H1 (cell line): Measurements from ENCODE around the gene HS3ST1. TPM values are rescaled to one million over a fixed set of nuclear protein-coding genes. Genes with fewer than 3 reads are reported as not detected.

Experiments
- CTCF ChIA-PET: fragments of 300-600 bp; sonication (Branson Sonifier 250); formaldehyde crosslinking; loops from one replicate; lab custom pipeline; 2021; ENCODE audit not compliant: partially characterized antibody; lab: Charles Lee
- POLR2A ChIA-PET: fragments of 300-600 bp; sonication (Branson Sonifier 250); formaldehyde crosslinking; loops from one replicate; lab custom pipeline; 2021; ENCODE audit warnings: inconsistent platforms; ENCODE audit not compliant: partially characterized antibody; lab: Charles Lee
- DNase-seq, 2 experiments: peaks; one replicate each; pipeline versions ENCODE4 v3.0.0 to v3.0.0-alpha.2; 2010 to 2022; ENCODE audit warnings: low spot score in 2 of 2, low read depth in 1 of 2, mixed read lengths in 1 of 2
- FAIRE-seq: peaks from 2 replicates; lab custom pipeline; 2011; peaks lifted over from hg19 to GRCh38; lab: Jason Lieb, UNC
- H2AFZ ChIP-seq: 2 replicates; pipeline ENCODE4 v1.8.1; 2012; ENCODE audit warnings: low read length, inconsistent platforms
- H2AK5ac ChIP-seq: 2 replicates; pipeline ENCODE4 v1.6.1; 2013; ENCODE audit warnings: low read depth, low read length
- H2BK120ac ChIP-seq: replicated peaks from 2 replicates; pipeline ENCODE3; 2013; ENCODE audit warnings: low read depth, low read length, inconsistent platforms
- H2BK12ac ChIP-seq: 2 replicates; pipeline ENCODE4 v1.6.1; 2013; ENCODE audit warnings: low read depth, low read length
- H2BK15ac ChIP-seq: 2 replicates; pipeline ENCODE4 v1.6.1; 2013; ENCODE audit warnings: low read length
- H2BK20ac ChIP-seq: 2 replicates; pipeline ENCODE4 v1.6.1; 2013; ENCODE audit warnings: low read length
- H2BK5ac ChIP-seq: 2 replicates; pipeline ENCODE4 v1.6.1; 2013; ENCODE audit warnings: low read depth, low read length
- H3K14ac ChIP-seq: 2 replicates; pipeline ENCODE4 v1.6.1; 2013; ENCODE audit warnings: inconsistent platforms; ENCODE audit not compliant: insufficient read length
- H3K18ac ChIP-seq: 2 replicates; pipeline ENCODE4 v1.6.1; 2013; ENCODE audit warnings: low read length; ENCODE audit errors: extremely low read depth
- H3K23ac ChIP-seq: 2 replicates; pipeline ENCODE4 v1.6.1; 2013; ENCODE audit warnings: inconsistent platforms; ENCODE audit not compliant: insufficient read length
- H3K23me2 ChIP-seq: 2 replicates; pipeline ENCODE4 v1.6.1; 2013; ENCODE audit warnings: low read depth, low read length
- H3K27ac ChIP-seq: 2 replicates; pipeline ENCODE4 v1.6.1; 2011; ENCODE audit warnings: low read depth, low read length, inconsistent platforms
- H3K27me3 ChIP-seq, 4 experiments: replicated peaks in 1 of 4; 1 replicate in 1 of 4; 2 replicates in 3 of 4; pipeline versions ENCODE4 v1.6.1 to v1.8.1; 2011 to 2013; ENCODE audit warnings: low read length in 3 of 4, mild to moderate bottlenecking in 3 of 4, inconsistent platforms in 2 of 4, mixed read lengths in 2 of 4, moderate library complexity in 1 of 4; ENCODE audit not compliant: control insufficient read depth in 3 of 4, insufficient read depth in 3 of 4; ENCODE audit errors: extremely low read depth in 1 of 4
- H3K36me3 ChIP-seq, 4 experiments: 2 replicates each; pipeline versions ENCODE4 v1.6.1 to v1.8.1; 2011 to 2013; ENCODE audit warnings: mild to moderate bottlenecking in 4 of 4, low read length in 3 of 4, moderate library complexity in 2 of 4, control low read depth in 1 of 4, inconsistent platforms in 1 of 4; ENCODE audit not compliant: insufficient read depth in 4 of 4, control insufficient read depth in 2 of 4
- H3K4ac ChIP-seq: replicated peaks from 2 replicates; pipeline ENCODE3; 2013; ENCODE audit warnings: low read length, low read depth, mixed read lengths, inconsistent platforms; ENCODE audit not compliant: insufficient read length
- H3K4me1 ChIP-seq, 4 experiments: replicated peaks in 1 of 4; 1 replicate in 1 of 4; 2 replicates in 3 of 4; pipeline versions ENCODE4 v1.6.1 to v1.8.1; 2011 to 2013; ENCODE audit warnings: low read length in 3 of 4, inconsistent platforms in 2 of 4, mixed read lengths in 1 of 4; ENCODE audit not compliant: insufficient read depth in 4 of 4, control insufficient read depth in 3 of 4
- H3K4me2 ChIP-seq, 2 experiments: 2 replicates each; pipeline versions ENCODE4 v1.6.1 to v1.8.1; 2011 to 2013; ENCODE audit warnings: low read depth in 2 of 2, low read length in 2 of 2, control low read depth in 1 of 2, inconsistent platforms in 1 of 2, mild to moderate bottlenecking in 1 of 2; ENCODE audit not compliant: insufficient read depth in 1 of 2
- H3K4me3 ChIP-seq, 4 experiments: fragments of 200-600, 300-600 bp in 1 of 4; sonication (generic), shearing (Covaris generic), sonication (Bioruptor Twin) in 1 of 4; 2 replicates each; pipeline versions ENCODE4 v1.5.1 to v1.8.1; 2011 to 2016; ENCODE audit warnings: low read length in 4 of 4, low read depth in 3 of 4, control low read depth in 2 of 4, inconsistent platforms in 2 of 4, mild to moderate bottlenecking in 2 of 4, mixed read lengths in 1 of 4, moderate library complexity in 1 of 4; ENCODE audit not compliant: insufficient read depth in 2 of 4; ENCODE audit errors: extremely low read depth in 1 of 4
- H3K56ac ChIP-seq: replicated peaks from 2 replicates; pipeline ENCODE3; 2013; ENCODE audit warnings: low read depth, mild to moderate bottlenecking, mixed read lengths, low read length, inconsistent platforms; ENCODE audit not compliant: insufficient read length
- H3K79me1 ChIP-seq: 2 replicates; pipeline ENCODE4 v1.6.1; 2013; ENCODE audit warnings: low read depth, low read length, control low read depth
- H3K79me2 ChIP-seq, 2 experiments: 2 replicates each; pipeline versions ENCODE4 v1.6.1 to v1.8.1; 2012 to 2013; ENCODE audit warnings: low read length in 2 of 2, mild to moderate bottlenecking in 2 of 2, inconsistent platforms in 1 of 2; ENCODE audit not compliant: insufficient read depth in 2 of 2, control insufficient read depth in 1 of 2
- H3K9ac ChIP-seq, 4 experiments: replicated peaks in 1 of 4; 1 replicate in 1 of 4; 2 replicates in 3 of 4; pipeline versions ENCODE4 v1.6.1 to v1.8.1; 2011 to 2013; ENCODE audit warnings: low read depth in 3 of 4, low read length in 3 of 4, control low read depth in 2 of 4, mild to moderate bottlenecking in 2 of 4, moderate library complexity in 2 of 4, inconsistent platforms in 1 of 4; ENCODE audit errors: extremely low read depth in 1 of 4
- H3K9me3 ChIP-seq, 2 experiments: 2 replicates each; pipeline versions ENCODE4 v1.6.1 to v1.8.1; 2012 to 2013; ENCODE audit warnings: mild to moderate bottlenecking in 2 of 2, moderate library complexity in 2 of 2, control low read depth in 1 of 2, inconsistent platforms in 1 of 2, low read depth in 1 of 2, low read length in 1 of 2, mixed read lengths in 1 of 2; ENCODE audit not compliant: insufficient read depth in 2 of 2
- H4K20me1 ChIP-seq, 2 experiments: replicated peaks in 1 of 2; 2 replicates each; pipeline versions ENCODE3 to v1.8.1; 2011 to 2013; ENCODE audit warnings: inconsistent platforms in 2 of 2, low read length in 2 of 2, mild to moderate bottlenecking in 1 of 2; ENCODE audit not compliant: insufficient read depth in 2 of 2, control insufficient read depth in 1 of 2
- H4K5ac ChIP-seq: 2 replicates; pipeline ENCODE4 v1.6.1; 2013; ENCODE audit warnings: low read length, low read depth, mixed read lengths, inconsistent platforms; ENCODE audit not compliant: insufficient read length
- H4K8ac ChIP-seq: 2 replicates; pipeline ENCODE4 v1.8.0; 2013; ENCODE audit warnings: mild to moderate bottlenecking, moderate library complexity, low read length, inconsistent platforms; ENCODE audit not compliant: insufficient read depth; ENCODE audit errors: extremely low read depth
- H4K91ac ChIP-seq: replicated peaks from 2 replicates; pipeline ENCODE3; 2013; ENCODE audit warnings: low read length, mixed read lengths, inconsistent platforms; ENCODE audit not compliant: insufficient read length
- CTBP2 ChIP-seq: IDR thresholded peaks from 2 replicates; pipeline ENCODE4 v1.7.0; 2011; ENCODE audit warnings: borderline replicate concordance, mild to moderate bottlenecking, moderate library complexity, mixed read lengths, low read length; ENCODE audit not compliant: insufficient read depth, insufficient read length
- EGR1 ChIP-seq: IDR thresholded peaks from 2 replicates; pipeline ENCODE4 v1.6.1; 2011; ENCODE audit warnings: low read depth, low read length, borderline replicate concordance
- EZH2 ChIP-seq: fragments of 200-600 bp; sonication (generic); IDR thresholded peaks from 2 replicates; pipeline ENCODE4 v1.7.1; 2012; ENCODE audit warnings: low read depth, mild to moderate bottlenecking, moderate library complexity, low read length, inconsistent platforms; ENCODE audit not compliant: severe bottlenecking
- KDM4A ChIP-seq: IDR thresholded peaks from one replicate; pipeline ENCODE4 v1.7.1; 2012; ENCODE audit warnings: low read depth, mild to moderate bottlenecking, moderate library complexity, low read length, inconsistent platforms; ENCODE audit not compliant: severe bottlenecking
- RBBP5 ChIP-seq: IDR thresholded peaks from 2 replicates; pipeline ENCODE4 v1.7.1; 2012; ENCODE audit warnings: low read depth, mild to moderate bottlenecking, inconsistent platforms, low read length, moderate library complexity, borderline replicate concordance
- SUZ12 ChIP-seq: fragments of 200-600 bp; sonication (generic); IDR thresholded peaks from 2 replicates; pipeline ENCODE4 v1.6.1; 2012; ENCODE audit warnings: mild to moderate bottlenecking, inconsistent platforms, low read length, moderate library complexity, mixed read lengths
- WGBS, 2 experiments: shearing (Covaris generic) in 1 of 2; methylation state at CpG; one replicate each; pipeline versions ENCODE4 v1.1.6 to v1.1.7; 2013 to 2015; ENCODE audit warnings: low lambda C conversion rate in 2 of 2, mixed read lengths in 2 of 2, inconsistent platforms in 1 of 2, low coverage in 1 of 2, missing lambda C conversion rate in 1 of 2; ENCODE audit not compliant: insufficient replicate concordance in 2 of 2, insufficient coverage in 1 of 2, insufficient read length in 1 of 2; ENCODE audit errors: extremely low coverage in 1 of 2, missing lambda C conversion rate in 1 of 2; 5-methylcytosine and 5-hydroxymethylcytosine counted together
- long read RNA-seq, 2 experiments: library from RNA in 1 of 2; library from capped mRNA in 1 of 2; stranded (forward); transcript quantifications; one replicate each; pipeline ENCODE4 v2.0.0, GENCODE V29; 2021; ENCODE audit warnings: inconsistent platforms in 1 of 2
- polyA minus RNA-seq, 3 experiments: library from RNA; depleted of rRNA, polyadenylated mRNA; stranded (reverse); fragments of >200 nt; gene quantifications; 1 replicate in 2 of 3; 2 replicates in 1 of 3; pipeline ENCODE4 v1.2.3, GENCODE V29; 2011
- polyA plus RNA-seq, 7 experiments: library from polyadenylated mRNA; depleted of rRNA in 3 of 7; stranded (reverse) in 5 of 7; unstranded in 2 of 7; fragments of >200 nt in 5 of 7; fragments of 200-250 nt in 2 of 7; gene quantifications; 1 replicate in 5 of 7; 2 replicates in 1 of 7; 4 replicates in 1 of 7; pipeline versions ENCODE4 v1.2.1 to v1.2.3, GENCODE V29; 2011 to 2013; ENCODE audit warnings: missing spikeins in 2 of 7, mixed read lengths in 2 of 7
- total RNA-seq: library from RNA; stranded (reverse); fragmentation: NEBNext Ultra II Directional; extraction: Animal tissue kit (Norgen Biotek cat#: 25700); gene quantifications from 2 replicates; pipeline ENCODE4 v1.2.1, GENCODE V29; 2021
- TF ChIP-seq, protein P1 (sequence below): IDR thresholded peaks from 2 replicates; pipeline ENCODE4 v1.6.1; 2012; ENCODE audit warnings: low read length, inconsistent platforms

Gene HS3ST1
- total RNA-seq: 1.5 and 1.7 TPM in 2 replicates
- polyA plus RNA-seq (2011; rRNA removed): 0.50 and 1.0 TPM in 2 replicates
- polyA plus RNA-seq (2011; cell fraction: cytosol; rRNA removed): 0.56 TPM
- 0.68 TPM for polyA plus RNA-seq (2011; cell fraction: nucleus; rRNA removed)
- polyA plus RNA-seq (2012, experiment 1 of 2): 0.25 to 0.82 TPM (median 0.52 TPM) in 4 replicates
- polyA plus RNA-seq (2012, experiment 2 of 2): 0.34 TPM
- 0.71 TPM for polyA plus RNA-seq (2013, experiment 1 of 2)
- 0.59 TPM for polyA plus RNA-seq (2013, experiment 2 of 2)
- polyA minus RNA-seq (2011; rRNA and poly(A)+ RNA removed): 0.34 and 0.57 TPM in 2 replicates
- 2.7 TPM for polyA minus RNA-seq (2011; cell fraction: cytosol; rRNA and poly(A)+ RNA removed)
- polyA minus RNA-seq (2011; cell fraction: nucleus; rRNA and poly(A)+ RNA removed): 0.50 TPM
- long read RNA-seq, experiment 1, full-length matches to known transcripts: 1 of 1 reads
- long read RNA-seq, experiment 1, partial matches to known transcripts: 0 of 1 reads
- long read RNA-seq, experiment 1, other reads (novel, unspliced or antisense): 0 of 1 reads
- long read RNA-seq, experiment 2: 0 reads

DNA sequence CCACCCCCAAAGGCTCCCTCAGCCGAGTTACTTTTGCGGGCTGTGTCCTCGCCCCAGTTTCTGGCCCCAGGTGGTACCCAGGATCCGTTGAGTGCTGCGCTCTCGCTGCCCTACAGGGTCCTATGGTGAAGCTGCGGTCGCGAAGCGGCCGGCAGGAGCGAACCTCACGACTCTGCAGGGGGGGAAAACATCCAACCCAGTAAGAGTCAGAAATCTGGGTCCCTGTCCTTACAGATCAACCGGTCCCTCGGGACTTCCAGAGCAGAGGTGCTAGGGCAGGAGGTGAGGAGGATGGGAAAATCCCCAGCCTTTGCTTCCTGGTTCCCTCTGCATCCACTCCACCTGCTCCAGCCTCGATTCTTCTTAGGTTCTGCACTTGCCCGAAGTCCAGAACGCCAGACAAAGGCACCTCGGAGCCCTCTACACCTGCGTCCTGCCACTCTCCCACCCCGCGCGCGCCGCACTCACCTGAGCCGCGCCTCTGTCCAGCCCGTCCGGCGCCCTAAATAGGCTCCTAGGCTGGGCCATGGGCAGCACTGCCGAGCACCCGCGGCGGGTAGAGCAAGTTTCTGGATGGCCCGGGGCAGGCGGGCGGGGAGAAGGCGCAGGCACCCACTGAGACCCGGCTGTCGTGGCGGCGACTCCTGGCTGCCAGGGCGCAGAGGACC is at the start of gene HS3ST1:
TSS of gene HS3ST1 (minus strand) at position 664 of the 668 bp plus-strand sequence. CDS start 28,889 bp downstream, outside the sequence.
- no peaks in the 10 kb centered on the region for H4K20me1 ChIP-seq
- peaks cover 18% of the 10 kb centered on the region for H3K23me2 ChIP-seq
- H3K27ac ChIP-seq: no peak within 1 kb of the TSS
- H3K79me1 ChIP-seq: no peaks in the 10 kb centered on the region
- H3K56ac ChIP-seq: no peak within 1 kb of the TSS
- H3K36me3 ChIP-seq: no peaks in the 10 kb centered on the region
- FAIRE-seq (no peak), DNase-seq (no peak)
- TF ChIP-seq EZH2: peak; percentile 41
- peak; percentile 52 for TF ChIP-seq CTBP2
- TF ChIP-seq RBBP5: peak; percentile 26; the same call in 1 of the 2 replicates
- peak; percentile 5 for TF ChIP-seq SUZ12
- TF ChIP-seq KDM4A: peak; percentile 88
- no peak for TF ChIP-seq EGR1
- TF ChIP-seq, protein P1, sequence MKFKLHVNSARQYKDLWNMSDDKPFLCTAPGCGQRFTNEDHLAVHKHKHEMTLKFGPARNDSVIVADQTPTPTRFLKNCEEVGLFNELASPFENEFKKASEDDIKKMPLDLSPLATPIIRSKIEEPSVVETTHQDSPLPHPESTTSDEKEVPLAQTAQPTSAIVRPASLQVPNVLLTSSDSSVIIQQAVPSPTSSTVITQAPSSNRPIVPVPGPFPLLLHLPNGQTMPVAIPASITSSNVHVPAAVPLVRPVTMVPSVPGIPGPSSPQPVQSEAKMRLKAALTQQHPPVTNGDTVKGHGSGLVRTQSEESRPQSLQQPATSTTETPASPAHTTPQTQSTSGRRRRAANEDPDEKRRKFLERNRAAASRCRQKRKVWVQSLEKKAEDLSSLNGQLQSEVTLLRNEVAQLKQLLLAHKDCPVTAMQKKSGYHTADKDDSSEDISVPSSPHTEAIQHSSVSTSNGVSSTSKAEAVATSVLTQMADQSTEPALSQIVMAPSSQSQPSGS: no peak
- H3K4me3 ChIP-seq: peak within 1 kb of the TSS; percentile 59 to 78 (median 74)
- no peak within 1 kb of the TSS for H3K14ac ChIP-seq
- H2BK20ac ChIP-seq: 0 out of 2 replicates have a peak within 1 kb of the TSS, but pooled peaks have one; percentile 66
- H3K9ac ChIP-seq: peak within 1 kb of the TSS in 1 of 4 experiments; percentile 45; a peak in 2 of 7 replicates
- H2BK120ac ChIP-seq: no peak within 1 kb of the TSS
- peak within 1 kb of the TSS; percentile 99 to 100 for H3K4me2 ChIP-seq
- H3K9me3 ChIP-seq: no peaks in the 10 kb centered on the region
- no peak within 1 kb of the TSS for H3K23ac ChIP-seq
- peak within 1 kb of the TSS; percentile 75; the same call in 1 of the 2 replicates for H3K18ac ChIP-seq
- H2BK15ac ChIP-seq: no peak within 1 kb of the TSS
- H2AFZ ChIP-seq: peak within 1 kb of the TSS; percentile 99
- no peak within 1 kb of the TSS for H4K5ac ChIP-seq
- no peaks in the 10 kb centered on the region for H3K79me2 ChIP-seq
- H2BK5ac ChIP-seq: no peak within 1 kb of the TSS; the same call in 1 of the 2 replicates
- CTCF ChIA-PET: interaction anchor here (0.8 to 1.7 kb wide), 7 partner anchors 21 to 320 kb away, joined by 3 to 4 read pairs (median 3); no protein-coding TSS in a partner anchor
- no peak within 1 kb of the TSS for H4K91ac ChIP-seq
- H2BK12ac ChIP-seq: peak within 1 kb of the TSS; percentile 40; the same call in 1 of the 2 replicates
- H3K4ac ChIP-seq: no peak within 1 kb of the TSS
- WGBS, 2 experiments: 1% methylated on average over 41 of the region's 43 CpGs; no CpG with 5 or more reads in 1 of the 2 experiments
- no peak within 1 kb of the TSS for H2AK5ac ChIP-seq
- no peak within 1 kb of the TSS; the same call in 1 of the 2 replicates for H4K8ac ChIP-seq
- POLR2A ChIA-PET: no interaction called here
- peaks cover 5 to 46% (median 34%) of the 10 kb centered on the region in 4 experiments for H3K27me3 ChIP-seq
- H3K4me1 ChIP-seq: peaks cover 0 to 17% (median 5%) of the 10 kb centered on the region in 4 experiments; a peak in 3 of 7 replicates
